H1 (cell line): ENCODE data around the gene PDE4B.

Experiments used
- CBX5 ChIP-seq: fragments of 300-800, 300-1000 bp; sonication (generic); IDR thresholded peaks from 2 replicates; pipeline ENCODE4 v1.7.1; 2016; ENCODE audit warnings: antibody characterized with exemption, low read length, low read depth
- CHD1 ChIP-seq: IDR thresholded peaks from 2 replicates; pipeline ENCODE4 v1.6.1; 2012; ENCODE audit warnings: low read depth, low read length, improper control_type of control experiment
- CHD2 ChIP-seq: IDR thresholded peaks from 2 replicates; pipeline ENCODE4 v1.6.1; 2012; ENCODE audit warnings: low read length, improper control_type of control experiment
- EGR1 ChIP-seq: IDR thresholded peaks from 2 replicates; pipeline ENCODE4 v1.6.1; 2011; ENCODE audit warnings: low read depth, low read length, borderline replicate concordance
- EP300 ChIP-seq, 2 experiments: IDR thresholded peaks; 1 replicate in 1 of 2; 2 replicates in 1 of 2; pipeline ENCODE4 v1.6.1; 2011 to 2012; ENCODE audit warnings: low read depth in 2 of 2, low read length in 2 of 2, mild to moderate bottlenecking in 2 of 2, borderline replicate concordance in 1 of 2, inconsistent platforms in 1 of 2, moderate library complexity in 1 of 2
- EZH2 ChIP-seq: fragments of 200-600 bp; sonication (generic); IDR thresholded peaks from 2 replicates; pipeline ENCODE4 v1.7.1; 2012; ENCODE audit warnings: low read depth, mild to moderate bottlenecking, moderate library complexity, low read length, inconsistent platforms; ENCODE audit not compliant: severe bottlenecking
- NRF1 ChIP-seq: IDR thresholded peaks from 2 replicates; pipeline ENCODE4 v1.6.1; 2011; ENCODE audit warnings: mild to moderate bottlenecking, low read depth, low read length, improper control_type of control experiment
- PHF8 ChIP-seq: fragments of 200-600 bp; sonication (generic); conservative IDR thresholded peaks from 2 replicates; pipeline ENCODE4 v1.7.1; 2012; ENCODE audit warnings: low read depth, mild to moderate bottlenecking, inconsistent platforms, low read length, moderate library complexity
- POLR2A ChIP-seq, 2 experiments: IDR thresholded peaks; 1 replicate in 1 of 2; 2 replicates in 1 of 2; pipeline ENCODE4 v1.6.1; 2011; ENCODE audit warnings: low read depth in 2 of 2, low read length in 2 of 2, mild to moderate bottlenecking in 2 of 2; ENCODE audit errors: control extremely low read depth in 1 of 2
- SIN3A ChIP-seq, 2 experiments: IDR thresholded peaks in 1 of 2; conservative IDR thresholded peaks in 1 of 2; 2 replicates each; pipeline ENCODE4 v1.6.1; 2011 to 2012; ENCODE audit warnings: low read length in 2 of 2, improper control_type of control experiment in 1 of 2, low read depth in 1 of 2, mild to moderate bottlenecking in 1 of 2
- SIX5 ChIP-seq: IDR thresholded peaks from 2 replicates; pipeline ENCODE4 v1.6.1; 2011; ENCODE audit warnings: mild to moderate bottlenecking, low read depth, low read length
- YY1 ChIP-seq: IDR thresholded peaks from 2 replicates; pipeline ENCODE4 v1.6.1; 2011; ENCODE audit warnings: low read depth, mild to moderate bottlenecking, low read length
- TF ChIP-seq, protein P1 (sequence below), 3 experiments: IDR thresholded peaks; 1 replicate in 2 of 3; 2 replicates in 1 of 3; pipeline versions ENCODE4 v1.5.1 to v1.6.1; 2011; ENCODE audit warnings: low read length in 3 of 3, mild to moderate bottlenecking in 3 of 3, inconsistent platforms in 2 of 3, low read depth in 1 of 3, moderate library complexity in 1 of 3; ENCODE audit not compliant: insufficient read depth in 1 of 3; ENCODE audit errors: control extremely low read depth in 1 of 3
- TF ChIP-seq, protein P2 (sequence below): fragments of 300-600 bp; sonication (generic); IDR thresholded peaks from 2 replicates; pipeline ENCODE4 v1.7.1; 2012; ENCODE audit warnings: low read length, moderate library complexity, mild to moderate bottlenecking, inconsistent platforms; ENCODE audit not compliant: insufficient replicate concordance

DNA sequence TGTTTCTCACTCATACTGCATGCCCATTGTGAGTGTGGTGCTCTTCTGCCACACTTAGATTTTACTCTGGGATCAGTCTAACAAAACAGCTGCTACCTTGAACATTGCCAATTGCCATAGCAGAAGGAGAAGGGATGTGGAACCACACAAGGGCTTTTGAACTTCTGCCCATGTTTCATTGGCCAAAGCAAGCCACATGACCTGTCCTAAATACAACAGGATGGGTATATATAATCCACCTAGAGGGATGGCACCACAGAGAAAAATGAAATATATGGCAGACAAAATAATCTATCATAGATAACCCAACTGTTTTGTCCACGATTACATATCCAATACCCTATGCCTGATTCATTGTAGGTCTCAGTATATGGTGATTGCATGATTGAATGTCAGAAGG, 26.3 kb downstream of the PDE4B start:
- TF ChIP-seq, protein P1, sequence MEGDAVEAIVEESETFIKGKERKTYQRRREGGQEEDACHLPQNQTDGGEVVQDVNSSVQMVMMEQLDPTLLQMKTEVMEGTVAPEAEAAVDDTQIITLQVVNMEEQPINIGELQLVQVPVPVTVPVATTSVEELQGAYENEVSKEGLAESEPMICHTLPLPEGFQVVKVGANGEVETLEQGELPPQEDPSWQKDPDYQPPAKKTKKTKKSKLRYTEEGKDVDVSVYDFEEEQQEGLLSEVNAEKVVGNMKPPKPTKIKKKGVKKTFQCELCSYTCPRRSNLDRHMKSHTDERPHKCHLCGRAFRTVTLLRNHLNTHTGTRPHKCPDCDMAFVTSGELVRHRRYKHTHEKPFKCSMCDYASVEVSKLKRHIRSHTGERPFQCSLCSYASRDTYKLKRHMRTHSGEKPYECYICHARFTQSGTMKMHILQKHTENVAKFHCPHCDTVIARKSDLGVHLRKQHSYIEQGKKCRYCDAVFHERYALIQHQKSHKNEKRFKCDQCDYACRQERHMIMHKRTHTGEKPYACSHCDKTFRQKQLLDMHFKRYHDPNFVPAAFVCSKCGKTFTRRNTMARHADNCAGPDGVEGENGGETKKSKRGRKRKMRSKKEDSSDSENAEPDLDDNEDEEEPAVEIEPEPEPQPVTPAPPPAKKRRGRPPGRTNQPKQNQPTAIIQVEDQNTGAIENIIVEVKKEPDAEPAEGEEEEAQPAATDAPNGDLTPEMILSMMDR (IDR thresholded peaks at IDR 0.05; ENCODE audit: control extremely low read depth in 1 of 3, insufficient read depth in 1 of 3, low read depth in 1 of 3, low read length in 3 of 3) = no peak
- TF ChIP-seq, protein P2, sequence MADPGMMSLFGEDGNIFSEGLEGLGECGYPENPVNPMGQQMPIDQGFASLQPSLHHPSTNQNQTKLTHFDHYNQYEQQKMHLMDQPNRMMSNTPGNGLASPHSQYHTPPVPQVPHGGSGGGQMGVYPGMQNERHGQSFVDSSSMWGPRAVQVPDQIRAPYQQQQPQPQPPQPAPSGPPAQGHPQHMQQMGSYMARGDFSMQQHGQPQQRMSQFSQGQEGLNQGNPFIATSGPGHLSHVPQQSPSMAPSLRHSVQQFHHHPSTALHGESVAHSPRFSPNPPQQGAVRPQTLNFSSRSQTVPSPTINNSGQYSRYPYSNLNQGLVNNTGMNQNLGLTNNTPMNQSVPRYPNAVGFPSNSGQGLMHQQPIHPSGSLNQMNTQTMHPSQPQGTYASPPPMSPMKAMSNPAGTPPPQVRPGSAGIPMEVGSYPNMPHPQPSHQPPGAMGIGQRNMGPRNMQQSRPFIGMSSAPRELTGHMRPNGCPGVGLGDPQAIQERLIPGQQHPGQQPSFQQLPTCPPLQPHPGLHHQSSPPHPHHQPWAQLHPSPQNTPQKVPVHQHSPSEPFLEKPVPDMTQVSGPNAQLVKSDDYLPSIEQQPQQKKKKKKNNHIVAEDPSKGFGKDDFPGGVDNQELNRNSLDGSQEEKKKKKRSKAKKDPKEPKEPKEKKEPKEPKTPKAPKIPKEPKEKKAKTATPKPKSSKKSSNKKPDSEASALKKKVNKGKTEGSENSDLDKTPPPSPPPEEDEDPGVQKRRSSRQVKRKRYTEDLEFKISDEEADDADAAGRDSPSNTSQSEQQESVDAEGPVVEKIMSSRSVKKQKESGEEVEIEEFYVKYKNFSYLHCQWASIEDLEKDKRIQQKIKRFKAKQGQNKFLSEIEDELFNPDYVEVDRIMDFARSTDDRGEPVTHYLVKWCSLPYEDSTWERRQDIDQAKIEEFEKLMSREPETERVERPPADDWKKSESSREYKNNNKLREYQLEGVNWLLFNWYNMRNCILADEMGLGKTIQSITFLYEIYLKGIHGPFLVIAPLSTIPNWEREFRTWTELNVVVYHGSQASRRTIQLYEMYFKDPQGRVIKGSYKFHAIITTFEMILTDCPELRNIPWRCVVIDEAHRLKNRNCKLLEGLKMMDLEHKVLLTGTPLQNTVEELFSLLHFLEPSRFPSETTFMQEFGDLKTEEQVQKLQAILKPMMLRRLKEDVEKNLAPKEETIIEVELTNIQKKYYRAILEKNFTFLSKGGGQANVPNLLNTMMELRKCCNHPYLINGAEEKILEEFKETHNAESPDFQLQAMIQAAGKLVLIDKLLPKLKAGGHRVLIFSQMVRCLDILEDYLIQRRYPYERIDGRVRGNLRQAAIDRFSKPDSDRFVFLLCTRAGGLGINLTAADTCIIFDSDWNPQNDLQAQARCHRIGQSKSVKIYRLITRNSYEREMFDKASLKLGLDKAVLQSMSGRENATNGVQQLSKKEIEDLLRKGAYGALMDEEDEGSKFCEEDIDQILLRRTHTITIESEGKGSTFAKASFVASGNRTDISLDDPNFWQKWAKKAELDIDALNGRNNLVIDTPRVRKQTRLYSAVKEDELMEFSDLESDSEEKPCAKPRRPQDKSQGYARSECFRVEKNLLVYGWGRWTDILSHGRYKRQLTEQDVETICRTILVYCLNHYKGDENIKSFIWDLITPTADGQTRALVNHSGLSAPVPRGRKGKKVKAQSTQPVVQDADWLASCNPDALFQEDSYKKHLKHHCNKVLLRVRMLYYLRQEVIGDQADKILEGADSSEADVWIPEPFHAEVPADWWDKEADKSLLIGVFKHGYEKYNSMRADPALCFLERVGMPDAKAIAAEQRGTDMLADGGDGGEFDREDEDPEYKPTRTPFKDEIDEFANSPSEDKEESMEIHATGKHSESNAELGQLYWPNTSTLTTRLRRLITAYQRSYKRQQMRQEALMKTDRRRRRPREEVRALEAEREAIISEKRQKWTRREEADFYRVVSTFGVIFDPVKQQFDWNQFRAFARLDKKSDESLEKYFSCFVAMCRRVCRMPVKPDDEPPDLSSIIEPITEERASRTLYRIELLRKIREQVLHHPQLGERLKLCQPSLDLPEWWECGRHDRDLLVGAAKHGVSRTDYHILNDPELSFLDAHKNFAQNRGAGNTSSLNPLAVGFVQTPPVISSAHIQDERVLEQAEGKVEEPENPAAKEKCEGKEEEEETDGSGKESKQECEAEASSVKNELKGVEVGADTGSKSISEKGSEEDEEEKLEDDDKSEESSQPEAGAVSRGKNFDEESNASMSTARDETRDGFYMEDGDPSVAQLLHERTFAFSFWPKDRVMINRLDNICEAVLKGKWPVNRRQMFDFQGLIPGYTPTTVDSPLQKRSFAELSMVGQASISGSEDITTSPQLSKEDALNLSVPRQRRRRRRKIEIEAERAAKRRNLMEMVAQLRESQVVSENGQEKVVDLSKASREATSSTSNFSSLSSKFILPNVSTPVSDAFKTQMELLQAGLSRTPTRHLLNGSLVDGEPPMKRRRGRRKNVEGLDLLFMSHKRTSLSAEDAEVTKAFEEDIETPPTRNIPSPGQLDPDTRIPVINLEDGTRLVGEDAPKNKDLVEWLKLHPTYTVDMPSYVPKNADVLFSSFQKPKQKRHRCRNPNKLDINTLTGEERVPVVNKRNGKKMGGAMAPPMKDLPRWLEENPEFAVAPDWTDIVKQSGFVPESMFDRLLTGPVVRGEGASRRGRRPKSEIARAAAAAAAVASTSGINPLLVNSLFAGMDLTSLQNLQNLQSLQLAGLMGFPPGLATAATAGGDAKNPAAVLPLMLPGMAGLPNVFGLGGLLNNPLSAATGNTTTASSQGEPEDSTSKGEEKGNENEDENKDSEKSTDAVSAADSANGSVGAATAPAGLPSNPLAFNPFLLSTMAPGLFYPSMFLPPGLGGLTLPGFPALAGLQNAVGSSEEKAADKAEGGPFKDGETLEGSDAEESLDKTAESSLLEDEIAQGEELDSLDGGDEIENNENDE = no peak
- TF ChIP-seq POLR2A (IDR thresholded peaks at IDR 0.05; ENCODE audit: control extremely low read depth in 1 of 2, low read depth in 2 of 2, low read length in 2 of 2) = no peak
- no peak for TF ChIP-seq NRF1
- no peak for TF ChIP-seq CHD1
- TF ChIP-seq EP300 (IDR thresholded peaks at IDR 0.05; ENCODE audit: borderline replicate concordance in 1 of 2, low read depth in 2 of 2, low read length in 2 of 2) = no peak
- no peak for TF ChIP-seq YY1
- no peak for TF ChIP-seq SIN3A (conservative IDR thresholded peaks at IDR 0.05 in 1 of 2, IDR thresholded peaks at IDR 0.05 in 1 of 2; ENCODE audit: low read depth in 1 of 2, low read length in 2 of 2)
- TF ChIP-seq EGR1 = no peak
- no peak for TF ChIP-seq PHF8
- no peak for TF ChIP-seq SIX5
- TF ChIP-seq CBX5 = no peak
- no peak for TF ChIP-seq CHD2
- TF ChIP-seq EZH2 = no peak
